H4 (cell line): Measurements from ENCODE around the gene DNASE1L1. TPM values are rescaled to one million over a fixed set of nuclear protein-coding genes. Genes with fewer than 3 reads are reported as not detected.

Source experiments
- total RNA-seq: library from RNA; depleted of rRNA; stranded (reverse); fragments of >200 nt; shearing (Covaris generic); gene quantifications from 2 replicates; pipeline ENCODE4 v1.2.3, GENCODE V29; 2014; rRNA removed

Gene DNASE1L1
- total RNA-seq, 1 experiment from 2014 or later, result 19.4 TPM

Other genes with a start within 250 kb of the DNASE1L1 start
- gene OPN1MW, start 226.7 kb downstream of the DNASE1L1 start, total RNA-seq, result not detected in 2 replicates
- not detected in 2 replicates for gene OPN1MW2, start 189.5 kb downstream of the DNASE1L1 start, total RNA-seq
- gene OPN1MW3, start 151.7 kb downstream of the DNASE1L1 start, total RNA-seq, result not detected in 2 replicates
- gene TEX28, start 114.1 kb downstream of the DNASE1L1 start, total RNA-seq, result not detected in 2 replicates
- gene TKTL1, start 113.5 kb downstream of the DNASE1L1 start, total RNA-seq, result 2.1 TPM in 1 of 2 replicates, not detected in the other
- gene FLNA, start 34.6 kb downstream of the DNASE1L1 start, total RNA-seq, result 409 and 458 TPM in 2 replicates
- gene EMD, start 30.0 kb downstream of the DNASE1L1 start, total RNA-seq, result 53.3 and 69.3 TPM in 2 replicates
- gene RPL10, start 10.9 kb downstream of the DNASE1L1 start, total RNA-seq, result 5,829 and 6,316 TPM in 2 replicates
- 15.1 and 15.3 TPM in 2 replicates for gene TAFAZZIN, start 2.3 kb upstream of the DNASE1L1 start, total RNA-seq
- gene ATP6AP1, start 19.4 kb upstream of the DNASE1L1 start, total RNA-seq, result 60.2 and 69.2 TPM in 2 replicates
- 62.2 and 68.0 TPM in 2 replicates for gene GDI1, start 27.9 kb upstream of the DNASE1L1 start, total RNA-seq
- gene FAM50A, start 34.9 kb upstream of the DNASE1L1 start, total RNA-seq, result 52.2 and 63.0 TPM in 2 replicates
- 1.6 and 1.9 TPM in 2 replicates for gene PLXNA3, start 49.0 kb upstream of the DNASE1L1 start, total RNA-seq
- gene LAGE3, start 70.0 kb upstream of the DNASE1L1 start, total RNA-seq, result 57.8 and 96.3 TPM in 2 replicates
- 55.5 and 94.8 TPM in 2 replicates for gene UBL4A, start 77.4 kb upstream of the DNASE1L1 start, total RNA-seq
- gene SLC10A3, start 81.4 kb upstream of the DNASE1L1 start, total RNA-seq, result 20.0 and 35.3 TPM in 2 replicates
- 17.2 and 17.9 TPM in 2 replicates for gene FAM3A, start 107.0 kb upstream of the DNASE1L1 start, total RNA-seq
- 329 and 350 TPM in 2 replicates for gene G6PD, start 137.6 kb upstream of the DNASE1L1 start, total RNA-seq
- 20.1 and 23.0 TPM in 2 replicates for gene IKBKG, start 138.4 kb upstream of the DNASE1L1 start, total RNA-seq
- gene CTAG1A, start 175.9 kb upstream of the DNASE1L1 start, total RNA-seq, result not detected in 2 replicates
- not detected in 2 replicates for gene CTAG1B, start 210.0 kb upstream of the DNASE1L1 start, total RNA-seq
- gene CTAG2, start 244.3 kb upstream of the DNASE1L1 start, total RNA-seq, result not detected in 2 replicates